ENCODE results near the gene NFKB1. TPM values are rescaled to one million over a fixed set of nuclear protein-coding genes. Genes with fewer than 3 reads are reported as not detected.
"Not testable (repeated sequence)": the region's sequence is repeated elsewhere in the genome, so short reads cannot be mapped to it uniquely, and the experiment has no call there.

NFKB1 gene
- total RNA-seq, 1 donor from 2014 or later = 25.1 TPM

- peaks cover 11% of the 10 kb centered on the region for H3K36me3 Mint-ChIP-seq (ENCODE audit: insufficient read depth)
- no peaks in the 10 kb centered on the region for H3K4me1 Mint-ChIP-seq (ENCODE audit: low read depth)
- H3K27ac Mint-ChIP-seq = no peak overlapping the region
- H3K4me3 Mint-ChIP-seq (ENCODE audit: low read depth) = no peak overlapping the region
- H3K9me3 Mint-ChIP-seq (ENCODE audit: low read depth) = peaks cover 2% of the 10 kb centered on the region
- DNase-seq (ENCODE audit: low spot score, unreplicated experiment) = no peak
- H3K27me3 Mint-ChIP-seq = no peaks in the 10 kb centered on the region
- no peak for TF ChIP-seq CTCF (IDR thresholded peaks at IDR 0.05; ENCODE audit: unreplicated experiment)
These were observed 66.3 kb downstream of the NFKB1 start for GRCh38 chr4:102567427-102567826.

- Mint-ChIP-seq H3K4me3 (ENCODE audit: low read depth) (no peak overlapping the region), H3K36me3 (ENCODE audit: insufficient read depth) (peaks cover 10% of the 10 kb centered on the region), H3K9me3 (ENCODE audit: low read depth) (peaks cover 2% of the 10 kb centered on the region), H3K27me3 (no peaks in the 10 kb centered on the region), H3K27ac (no peak overlapping the region), H3K4me1 (ENCODE audit: low read depth) (no peaks in the 10 kb centered on the region)
- TF ChIP-seq CTCF (IDR thresholded peaks at IDR 0.05; ENCODE audit: unreplicated experiment) = no peak
- no peak for DNase-seq (ENCODE audit: low spot score, unreplicated experiment)
These were observed 68.0 kb downstream of the NFKB1 start for GRCh38 chr4:102569200-102569599.

GRCh38 chr4:102570211-102570610, 69.1 kb downstream of the NFKB1 start:
- not testable (repeated sequence) for H3K27me3 Mint-ChIP-seq; H3K9me3 Mint-ChIP-seq (ENCODE audit: low read depth); H3K4me1 Mint-ChIP-seq (ENCODE audit: low read depth); H3K27ac Mint-ChIP-seq; H3K36me3 Mint-ChIP-seq (ENCODE audit: insufficient read depth); H3K4me3 Mint-ChIP-seq (ENCODE audit: low read depth); DNase-seq (ENCODE audit: low spot score, unreplicated experiment)

GRCh38 chr4:102572452-102572851, 71.3 kb downstream of the NFKB1 start:
- no peak for TF ChIP-seq CTCF (IDR thresholded peaks at IDR 0.05; ENCODE audit: unreplicated experiment)
- no peak overlapping the region for H3K27ac Mint-ChIP-seq
- H3K9me3 Mint-ChIP-seq (ENCODE audit: low read depth) = peaks cover 2% of the 10 kb centered on the region
- no peak for DNase-seq (ENCODE audit: low spot score, unreplicated experiment)
- H3K4me1 Mint-ChIP-seq (ENCODE audit: low read depth) = no peaks in the 10 kb centered on the region
- no peak overlapping the region for H3K4me3 Mint-ChIP-seq (ENCODE audit: low read depth)
- no peaks in the 10 kb centered on the region for H3K27me3 Mint-ChIP-seq
- peaks cover 10% of the 10 kb centered on the region for H3K36me3 Mint-ChIP-seq (ENCODE audit: insufficient read depth)

GRCh38 chr4:102574317-102574716, 73.2 kb downstream of the NFKB1 start:
- TF ChIP-seq CTCF (IDR thresholded peaks at IDR 0.05; ENCODE audit: unreplicated experiment) = no peak
- H3K9me3 Mint-ChIP-seq (ENCODE audit: low read depth) = peaks cover 2% of the 10 kb centered on the region
- no peaks in the 10 kb centered on the region for H3K4me1 Mint-ChIP-seq (ENCODE audit: low read depth)
- H3K27me3 Mint-ChIP-seq = no peaks in the 10 kb centered on the region
- no peak for DNase-seq (ENCODE audit: low spot score, unreplicated experiment)
- no peak overlapping the region for H3K27ac Mint-ChIP-seq
- H3K4me3 Mint-ChIP-seq (ENCODE audit: low read depth) = no peak overlapping the region
- H3K36me3 Mint-ChIP-seq (ENCODE audit: insufficient read depth) = peaks cover 22% of the 10 kb centered on the region

GRCh38 chr4:102575369-102576129, 74.4 kb downstream of the NFKB1 start:
- no peak overlapping the region for H3K27ac Mint-ChIP-seq
- H3K36me3 Mint-ChIP-seq (ENCODE audit: insufficient read depth) = peaks cover 21% of the 10 kb centered on the region
- no peaks in the 10 kb centered on the region for H3K9me3 Mint-ChIP-seq (ENCODE audit: low read depth)
- no peak overlapping the region for H3K4me3 Mint-ChIP-seq (ENCODE audit: low read depth)
- peaks cover 9% of the 10 kb centered on the region for H3K4me1 Mint-ChIP-seq (ENCODE audit: low read depth)
- no peaks in the 10 kb centered on the region for H3K27me3 Mint-ChIP-seq
- TF ChIP-seq CTCF (IDR thresholded peaks at IDR 0.05; ENCODE audit: unreplicated experiment) = no peak
- no peak for DNase-seq (ENCODE audit: low spot score, unreplicated experiment)

Data from progenitor cell of endocrine pancreas (in vitro differentiated cells).